H9 (cell line): ENCODE data around the gene SLC2A2. TPM values are rescaled to one million over a fixed set of nuclear protein-coding genes. Genes with fewer than 3 reads are reported as not detected.

Experiments
- DNase-seq: peaks from one replicate; pipeline ENCODE4 v3.0.0-alpha.2; 2017
- H2AFZ ChIP-seq: one replicate; pipeline ENCODE4 v1.6.1; 2013; ENCODE audit warnings: mild to moderate bottlenecking, low read length, control low read depth, moderate library complexity
- H2AK5ac ChIP-seq: 2 replicates; pipeline ENCODE4 v1.6.1; 2013; ENCODE audit warnings: low read length, control low read depth, mixed read lengths; ENCODE audit not compliant: insufficient read length
- H2BK120ac ChIP-seq: one replicate; pipeline ENCODE4 v1.6.1; 2013; ENCODE audit warnings: low read depth, mild to moderate bottlenecking, low read length, control low read depth, inconsistent platforms; ENCODE audit not compliant: poor library complexity, severe bottlenecking
- H2BK12ac ChIP-seq: 2 replicates; pipeline ENCODE4 v1.6.1; 2013; ENCODE audit warnings: low read length, control low read depth, mixed read lengths, low read depth; ENCODE audit not compliant: insufficient read length
- H2BK15ac ChIP-seq: 2 replicates; pipeline ENCODE4 v1.6.1; 2013; ENCODE audit warnings: low read depth, low read length, control low read depth
- H2BK20ac ChIP-seq: one replicate; pipeline ENCODE4 v1.6.1; 2013; ENCODE audit warnings: low read depth, mild to moderate bottlenecking, low read length, control low read depth, inconsistent platforms; ENCODE audit not compliant: poor library complexity, severe bottlenecking
- H2BK5ac ChIP-seq: 2 replicates; pipeline ENCODE4 v1.6.1; 2013; ENCODE audit warnings: low read length, control low read depth, mixed read lengths; ENCODE audit not compliant: insufficient read length
- H3K14ac ChIP-seq: 2 replicates; pipeline ENCODE4 v1.6.1; 2013; ENCODE audit warnings: low read length, control low read depth; ENCODE audit not compliant: insufficient read depth
- H3K18ac ChIP-seq: 2 replicates; pipeline ENCODE4 v1.6.1; 2013; ENCODE audit warnings: low read depth, mild to moderate bottlenecking, mixed read lengths, low read length, control low read depth; ENCODE audit not compliant: insufficient read length
- H3K23ac ChIP-seq: 2 replicates; pipeline ENCODE4 v1.6.1; 2013; ENCODE audit warnings: low read length, control low read depth, mixed read lengths, low read depth; ENCODE audit not compliant: insufficient read length
- H3K23me2 ChIP-seq: 2 replicates; pipeline ENCODE4 v1.6.1; 2013; ENCODE audit warnings: low read depth, mild to moderate bottlenecking, mixed read lengths, low read length, control low read depth; ENCODE audit not compliant: insufficient read length, poor library complexity, severe bottlenecking
- H3K27ac ChIP-seq: 2 replicates; pipeline ENCODE4 v1.5.1; 2013; ENCODE audit warnings: low read length, control low read depth, mixed read lengths, low read depth; ENCODE audit not compliant: insufficient read length
- H3K27me3 ChIP-seq: 2 replicates; pipeline ENCODE4 v1.6.1; 2013; ENCODE audit warnings: low read length, control low read depth, inconsistent platforms; ENCODE audit not compliant: insufficient read depth
- H3K4ac ChIP-seq: 2 replicates; pipeline ENCODE4 v1.6.1; 2013; ENCODE audit warnings: low read depth, mild to moderate bottlenecking, control low read depth, inconsistent platforms, low read length, moderate library complexity
- H3K4me1 ChIP-seq: 2 replicates; pipeline ENCODE4 v1.6.1; 2013; ENCODE audit warnings: low read length, control low read depth, inconsistent platforms; ENCODE audit not compliant: insufficient read depth
- H3K4me2 ChIP-seq: 2 replicates; pipeline ENCODE4 v1.6.1; 2013; ENCODE audit warnings: low read length, control low read depth, mixed read lengths; ENCODE audit not compliant: insufficient read length, insufficient read depth
- H3K56ac ChIP-seq: 2 replicates; pipeline ENCODE4 v1.6.1; 2013; ENCODE audit warnings: low read depth, mild to moderate bottlenecking, mixed read lengths, low read length, control low read depth; ENCODE audit not compliant: insufficient read length
- H3K79me1 ChIP-seq: 2 replicates; pipeline ENCODE4 v1.6.1; 2013; ENCODE audit warnings: low read depth, mild to moderate bottlenecking, moderate library complexity, low read length, control low read depth, inconsistent platforms; ENCODE audit not compliant: insufficient read depth, poor library complexity, severe bottlenecking
- H3K79me2 ChIP-seq: 2 replicates; pipeline ENCODE4 v1.6.1; 2013; ENCODE audit warnings: low read length, control low read depth, inconsistent platforms; ENCODE audit not compliant: insufficient read depth
- H3K9ac ChIP-seq: 2 replicates; pipeline ENCODE4 v1.6.1; 2013; ENCODE audit warnings: low read length, control low read depth, mixed read lengths; ENCODE audit not compliant: insufficient read length; ENCODE audit errors: extremely low read depth
- H3K9me3 ChIP-seq: one replicate; pipeline ENCODE4 v1.6.1; 2013; ENCODE audit warnings: low read depth, low read length, inconsistent platforms; ENCODE audit not compliant: control insufficient read depth
- H3T11ph ChIP-seq: one replicate; pipeline ENCODE4 v1.6.1; 2013; ENCODE audit warnings: mild to moderate bottlenecking, low read length, control low read depth, inconsistent platforms
- H4K20me1 ChIP-seq: one replicate; pipeline ENCODE4 v1.6.1; 2013; ENCODE audit not compliant: control insufficient read depth, insufficient read length, insufficient read depth
- H4K5ac ChIP-seq: 2 replicates; pipeline ENCODE4 v1.6.1; 2013; ENCODE audit warnings: low read depth, mild to moderate bottlenecking, mixed read lengths, low read length, control low read depth; ENCODE audit not compliant: insufficient read length
- H4K8ac ChIP-seq: replicated peaks from 2 replicates; pipeline ENCODE4 v1.6.1; 2013; ENCODE audit warnings: low read length, control low read depth, mixed read lengths, low read depth; ENCODE audit not compliant: insufficient read length
- H4K91ac ChIP-seq: 2 replicates; pipeline ENCODE4 v1.6.1; 2013; ENCODE audit warnings: low read depth, mild to moderate bottlenecking, moderate library complexity, mixed read lengths, low read length, control low read depth; ENCODE audit not compliant: insufficient read length
- H3K27ac Mint-ChIP-seq, 3 experiments: 2 replicates in 2 of 3; 3 replicates in 1 of 3; pipeline ENCODE4 v1.8.0; 2020 to 2021; ENCODE audit warnings: mixed read lengths in 3 of 3, mild to moderate bottlenecking in 1 of 3, moderate library complexity in 1 of 3
- H3K27me3 Mint-ChIP-seq: 2 replicates; pipeline ENCODE4 v1.8.0; 2021; ENCODE audit warnings: low read depth, mild to moderate bottlenecking, moderate library complexity, mixed read lengths
- H3K36me3 Mint-ChIP-seq, 3 experiments: 2 replicates in 2 of 3; 3 replicates in 1 of 3; pipeline ENCODE4 v1.8.0; 2020 to 2021; ENCODE audit warnings: low read depth in 3 of 3, mixed read lengths in 3 of 3; ENCODE audit not compliant: insufficient read depth in 1 of 3
- H3K4me1 Mint-ChIP-seq, 2 experiments: 2 replicates each; pipeline ENCODE4 v1.8.0; 2020; ENCODE audit warnings: mixed read lengths in 2 of 2
- H3K4me3 Mint-ChIP-seq, 2 experiments: 2 replicates in 1 of 2; 3 replicates in 1 of 2; pipeline ENCODE4 v1.8.0; 2020 to 2021; ENCODE audit warnings: mild to moderate bottlenecking in 2 of 2, mixed read lengths in 2 of 2, moderate library complexity in 1 of 2
- H3K9me3 Mint-ChIP-seq, 2 experiments: 2 replicates in 1 of 2; 3 replicates in 1 of 2; pipeline ENCODE4 v1.8.0; 2020; ENCODE audit warnings: mild to moderate bottlenecking in 2 of 2, mixed read lengths in 2 of 2, moderate library complexity in 1 of 2
- total RNA-seq: library from RNA; stranded (reverse); gene quantifications from 2 replicates; pipeline ENCODE4 v1.2.1, GENCODE V29; 2021
- TF ChIP-seq, protein P1 (sequence below): fragments of 200-600 bp; sonication (generic); conservative IDR thresholded peaks from 3 replicates; pipeline ENCODE4 v1.8.0; 2021; ENCODE audit warnings: antibody characterized with exemption, mild to moderate bottlenecking

SLC2A2 gene
- total RNA-seq, 1 experiment from 2014 or later = not detected

DNA sequence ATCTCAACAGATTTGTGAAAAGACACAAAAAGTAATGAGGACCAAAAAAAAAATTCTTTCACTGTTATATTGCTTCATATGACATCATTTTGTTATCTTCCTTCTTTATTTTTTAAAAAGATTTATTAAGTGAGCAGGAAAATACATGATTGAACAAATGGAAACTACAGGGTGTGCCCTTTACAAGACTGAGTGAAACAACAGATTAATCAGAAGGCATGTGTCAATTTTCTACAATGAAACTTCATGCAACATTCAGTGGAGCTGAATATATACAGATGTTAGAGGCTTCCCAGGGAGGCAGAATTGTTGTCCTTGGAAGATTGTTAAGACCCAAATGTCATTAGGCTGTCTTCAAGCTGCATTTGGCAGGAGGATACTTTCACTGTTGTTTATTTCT, 28.4 kb upstream of the SLC2A2 start:
- no peak for DNase-seq

More for the DNA sequence above, 28.4 kb upstream of the SLC2A2 start:
- H2BK15ac ChIP-seq = no peak overlapping the region
- no peak overlapping the region for H3T11ph ChIP-seq
- no peak overlapping the region for H3K4ac ChIP-seq
- TF ChIP-seq, protein P1, sequence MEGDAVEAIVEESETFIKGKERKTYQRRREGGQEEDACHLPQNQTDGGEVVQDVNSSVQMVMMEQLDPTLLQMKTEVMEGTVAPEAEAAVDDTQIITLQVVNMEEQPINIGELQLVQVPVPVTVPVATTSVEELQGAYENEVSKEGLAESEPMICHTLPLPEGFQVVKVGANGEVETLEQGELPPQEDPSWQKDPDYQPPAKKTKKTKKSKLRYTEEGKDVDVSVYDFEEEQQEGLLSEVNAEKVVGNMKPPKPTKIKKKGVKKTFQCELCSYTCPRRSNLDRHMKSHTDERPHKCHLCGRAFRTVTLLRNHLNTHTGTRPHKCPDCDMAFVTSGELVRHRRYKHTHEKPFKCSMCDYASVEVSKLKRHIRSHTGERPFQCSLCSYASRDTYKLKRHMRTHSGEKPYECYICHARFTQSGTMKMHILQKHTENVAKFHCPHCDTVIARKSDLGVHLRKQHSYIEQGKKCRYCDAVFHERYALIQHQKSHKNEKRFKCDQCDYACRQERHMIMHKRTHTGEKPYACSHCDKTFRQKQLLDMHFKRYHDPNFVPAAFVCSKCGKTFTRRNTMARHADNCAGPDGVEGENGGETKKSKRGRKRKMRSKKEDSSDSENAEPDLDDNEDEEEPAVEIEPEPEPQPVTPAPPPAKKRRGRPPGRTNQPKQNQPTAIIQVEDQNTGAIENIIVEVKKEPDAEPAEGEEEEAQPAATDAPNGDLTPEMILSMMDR = no peak
- no peaks in the 10 kb centered on the region for H3K9me3 ChIP-seq
- Mint-ChIP-seq H3K9me3 (no peaks in the 10 kb centered on the region; a peak in 1 of 5 replicates), H3K4me1 (peaks cover 0 to 2% of the 10 kb centered on the region in 2 experiments; a peak in 1 of 4 replicates), H3K27me3 (no peaks in the 10 kb centered on the region), H3K27ac (no peak overlapping the region), H3K36me3 (no peaks in the 10 kb centered on the region; a peak in 1 of 7 replicates), H3K4me3 (no peak overlapping the region)
- H3K9ac ChIP-seq = no peak overlapping the region
- H3K14ac ChIP-seq = no peak overlapping the region
- no peak overlapping the region for H2AFZ ChIP-seq
- no peak overlapping the region for H3K4me2 ChIP-seq
- H2BK5ac ChIP-seq = no peak overlapping the region
- no peaks in the 10 kb centered on the region for H3K79me1 ChIP-seq
- no peak overlapping the region for H3K56ac ChIP-seq
- H3K23me2 ChIP-seq = no peaks in the 10 kb centered on the region
- H3K27ac ChIP-seq = no peak overlapping the region
- no peak overlapping the region for H4K91ac ChIP-seq
- no peaks in the 10 kb centered on the region for H3K27me3 ChIP-seq
- no peaks in the 10 kb centered on the region for H4K20me1 ChIP-seq
- no peak overlapping the region for H2AK5ac ChIP-seq
- H4K8ac ChIP-seq = no peak overlapping the region
- H4K5ac ChIP-seq = no peak overlapping the region
- no peak overlapping the region for H2BK20ac ChIP-seq
- no peak overlapping the region for H2BK120ac ChIP-seq
- no peak overlapping the region for H3K23ac ChIP-seq
- no peaks in the 10 kb centered on the region for H3K4me1 ChIP-seq
- H3K79me2 ChIP-seq = no peaks in the 10 kb centered on the region
- no peak overlapping the region for H2BK12ac ChIP-seq
- H3K18ac ChIP-seq = no peak overlapping the region
